SK-N-SH treated with all-trans-retinoic acid at 6 μM for 48 hours (cell line): ENCODE results near the gene ADAMTS17.

ENCODE experiments used
- BACH2 ChIP-seq: fragments of 250-450 bp; sonication (Bioruptor Pico); IDR thresholded peaks from 2 replicates; pipeline ENCODE4 v1.9.0; 2021; ENCODE audit warnings: mild to moderate bottlenecking, borderline replicate concordance
- CSDC2 ChIP-seq: fragments of 250-450 bp; sonication (Bioruptor Pico); IDR thresholded peaks from 2 replicates; pipeline ENCODE4 v1.5.0; 2020; ENCODE audit warnings: mild to moderate bottlenecking, moderate library complexity
- GLIS3 ChIP-seq: fragments of 250-450 bp; sonication (Bioruptor Pico); IDR thresholded peaks from 2 replicates; pipeline ENCODE4 v1.5.0; 2020; ENCODE audit warnings: mild to moderate bottlenecking, moderate library complexity
- ISL1 ChIP-seq: fragments of 250-450 bp; sonication (Bioruptor Pico); IDR thresholded peaks from 2 replicates; pipeline ENCODE4 v2.1.2; 2022; ENCODE audit warnings: mild to moderate bottlenecking, moderate library complexity
- OSR1 ChIP-seq: fragments of 250-450 bp; sonication (Bioruptor Pico); IDR thresholded peaks from 2 replicates; pipeline ENCODE4 v1.8.0; 2022; ENCODE audit warnings: moderate library complexity, mild to moderate bottlenecking, inconsistent platforms
- PATZ1 ChIP-seq: fragments of 250-450 bp; sonication (Bioruptor Pico); IDR thresholded peaks from 2 replicates; pipeline ENCODE4 v1.8.0; 2020; ENCODE audit warnings: mild to moderate bottlenecking, moderate library complexity, borderline replicate concordance
- SNAI2 ChIP-seq: fragments of 250-450 bp; sonication (Bioruptor Pico); IDR thresholded peaks from 2 replicates; pipeline ENCODE4 v1.5.0; 2020; ENCODE audit warnings: mild to moderate bottlenecking, moderate library complexity
- TCF4 ChIP-seq: fragments of 250-450 bp; sonication (Bioruptor Pico); IDR thresholded peaks from 2 replicates; pipeline ENCODE4 v1.8.0; 2021; ENCODE audit warnings: mild to moderate bottlenecking, moderate library complexity, borderline replicate concordance
- TSHZ2 ChIP-seq: fragments of 250-450 bp; sonication (Bioruptor Pico); IDR thresholded peaks from 2 replicates; pipeline ENCODE4 v1.5.0; 2020; ENCODE audit warnings: mild to moderate bottlenecking, moderate library complexity
- ZC3H10 ChIP-seq: fragments of 250-450 bp; sonication (Bioruptor Pico); IDR thresholded peaks from 2 replicates; pipeline ENCODE4 v1.5.1; 2021; ENCODE audit warnings: mild to moderate bottlenecking, moderate library complexity
- ZFP3 ChIP-seq: fragments of 250-450 bp; sonication (Bioruptor Pico); IDR thresholded peaks from 2 replicates; pipeline ENCODE4 v1.5.0; 2020; ENCODE audit warnings: mild to moderate bottlenecking, moderate library complexity
- ZFP30 ChIP-seq: fragments of 450-650 bp; formaldehyde crosslinking; IDR thresholded peaks from 2 replicates; pipeline ENCODE4 v1.5.0; 2022; ENCODE audit warnings: mild to moderate bottlenecking, moderate library complexity

- TF ChIP-seq TSHZ2 (CRISPR knock-in tag) (no peak), ISL1 (CRISPR knock-in tag) (no peak), PATZ1 (no peak), ZC3H10 (CRISPR knock-in tag) (no peak), CSDC2 (CRISPR knock-in tag) (no peak), OSR1 (CRISPR knock-in tag) (no peak), GLIS3 (CRISPR knock-in tag) (no peak), BACH2 (CRISPR knock-in tag) (no peak), TCF4 (no peak), ZFP30 (CRISPR knock-in tag) (no peak), ZFP3 (CRISPR knock-in tag) (no peak), SNAI2 (CRISPR knock-in tag) (no peak)
Measured at GRCh38 chr15:100276506-100276905, 65.3 kb downstream of the ADAMTS17 start.
